Astrocyte (in vitro differentiated cells and primary cell): Measurements from ENCODE around the gene CFAP157.

ENCODE experiments used
- EZH2 ChIP-seq: IDR thresholded peaks from 2 replicates; pipeline ENCODE4 v1.6.1; 2012; ENCODE audit warnings: mild to moderate bottlenecking, low read length, inconsistent platforms; ENCODE audit not compliant: insufficient read depth
- TF ChIP-seq, protein P1 (sequence below): IDR thresholded peaks from 2 replicates; pipeline ENCODE4 v1.5.1; 2011; ENCODE audit warnings: low read depth, mild to moderate bottlenecking, inconsistent platforms, low read length, moderate library complexity; ENCODE audit not compliant: insufficient read depth

DNA sequence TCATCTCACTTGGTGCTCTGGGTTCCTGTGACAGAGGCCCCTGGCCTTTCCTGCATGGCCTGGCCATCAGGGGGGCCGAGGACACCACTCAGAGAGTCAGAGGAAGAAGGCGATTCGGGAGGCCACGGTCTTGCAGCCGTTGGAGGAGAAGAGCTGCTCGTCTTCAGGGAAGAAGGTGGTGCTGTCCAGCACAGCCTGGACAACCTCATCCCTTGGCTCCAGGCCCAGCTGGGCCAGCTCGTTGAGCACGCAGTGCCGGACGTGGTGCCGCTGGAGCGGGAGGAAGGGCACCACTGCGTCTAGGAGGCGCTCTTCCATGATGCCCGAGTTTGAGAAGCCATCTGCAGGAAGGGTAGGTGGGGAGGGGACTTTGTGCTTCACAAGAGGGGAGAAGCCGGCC is 25.1 kb downstream of the CFAP157 start:
- TF ChIP-seq, protein P1, sequence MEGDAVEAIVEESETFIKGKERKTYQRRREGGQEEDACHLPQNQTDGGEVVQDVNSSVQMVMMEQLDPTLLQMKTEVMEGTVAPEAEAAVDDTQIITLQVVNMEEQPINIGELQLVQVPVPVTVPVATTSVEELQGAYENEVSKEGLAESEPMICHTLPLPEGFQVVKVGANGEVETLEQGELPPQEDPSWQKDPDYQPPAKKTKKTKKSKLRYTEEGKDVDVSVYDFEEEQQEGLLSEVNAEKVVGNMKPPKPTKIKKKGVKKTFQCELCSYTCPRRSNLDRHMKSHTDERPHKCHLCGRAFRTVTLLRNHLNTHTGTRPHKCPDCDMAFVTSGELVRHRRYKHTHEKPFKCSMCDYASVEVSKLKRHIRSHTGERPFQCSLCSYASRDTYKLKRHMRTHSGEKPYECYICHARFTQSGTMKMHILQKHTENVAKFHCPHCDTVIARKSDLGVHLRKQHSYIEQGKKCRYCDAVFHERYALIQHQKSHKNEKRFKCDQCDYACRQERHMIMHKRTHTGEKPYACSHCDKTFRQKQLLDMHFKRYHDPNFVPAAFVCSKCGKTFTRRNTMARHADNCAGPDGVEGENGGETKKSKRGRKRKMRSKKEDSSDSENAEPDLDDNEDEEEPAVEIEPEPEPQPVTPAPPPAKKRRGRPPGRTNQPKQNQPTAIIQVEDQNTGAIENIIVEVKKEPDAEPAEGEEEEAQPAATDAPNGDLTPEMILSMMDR = no peak
- no peak for TF ChIP-seq EZH2
